Loucy (cell line): ENCODE measurements around the gene SLC15A2.

Experiments
- H2AFZ ChIP-seq: fragments of 200-600 bp; sonication (generic); 2 replicates; pipeline ENCODE4 v1.6.0; 2016; ENCODE audit warnings: antibody characterized with exemption, mild to moderate bottlenecking, low read length, moderate library complexity
- H3F3A ChIP-seq: fragments of 200-600 bp; 2 replicates; pipeline ENCODE4 v1.6.0; 2016; ENCODE audit warnings: antibody characterized with exemption, low read depth, mild to moderate bottlenecking
- H3K27me3 ChIP-seq: fragments of 200-600 bp; sonication (generic); 2 replicates; pipeline ENCODE4 v1.6.1; 2014; ENCODE audit warnings: low read length, mild to moderate bottlenecking; ENCODE audit not compliant: insufficient read depth, poor library complexity, severe bottlenecking
- H3K36me3 ChIP-seq: fragments of 200-600 bp; sonication (generic); 2 replicates; pipeline ENCODE4 v1.6.1; 2016; ENCODE audit warnings: low read length; ENCODE audit not compliant: insufficient read depth
- H3K4me1 ChIP-seq: fragments of 200-600 bp; sonication (generic); 2 replicates; pipeline ENCODE4 v1.5.1; 2014; ENCODE audit warnings: low read length, mild to moderate bottlenecking; ENCODE audit not compliant: insufficient read depth, poor library complexity, severe bottlenecking
- H3K4me2 ChIP-seq: fragments of 200-600 bp; sonication (generic); 2 replicates; pipeline ENCODE4 v1.6.0; 2014; ENCODE audit warnings: antibody characterized with exemption, low read length, low read depth, mild to moderate bottlenecking; ENCODE audit not compliant: poor library complexity, severe bottlenecking
- H3K4me3 ChIP-seq: fragments of 200-600 bp; sonication (generic); 2 replicates; pipeline ENCODE4 v1.5.1; 2014; ENCODE audit warnings: low read length, mild to moderate bottlenecking, mixed read lengths; ENCODE audit not compliant: poor library complexity, severe bottlenecking
- H3K79me2 ChIP-seq: fragments of 200-600 bp; sonication (generic); 2 replicates; pipeline ENCODE4 v1.6.1; 2014; ENCODE audit warnings: low read length; ENCODE audit not compliant: insufficient read depth
- H3K9ac ChIP-seq: fragments of 200-600 bp; sonication (generic); 2 replicates; pipeline ENCODE4 v1.6.0; 2014; ENCODE audit warnings: mild to moderate bottlenecking, low read depth, low read length, moderate library complexity; ENCODE audit not compliant: poor library complexity, severe bottlenecking
- H3K9me2 ChIP-seq: fragments of 200-600 bp; sonication (generic); replicated peaks from 2 replicates; pipeline ENCODE4 v1.6.1; 2016; ENCODE audit warnings: low read depth, low read length, mixed read lengths
- H3K9me3 ChIP-seq: fragments of 200-600 bp; sonication (generic); 2 replicates; pipeline ENCODE4 v1.6.1; 2014; ENCODE audit warnings: mild to moderate bottlenecking, antibody characterized with exemption, low read length, low read depth; ENCODE audit not compliant: insufficient read depth
- H4K20me1 ChIP-seq: fragments of 200-600 bp; sonication (generic); 2 replicates; pipeline ENCODE4 v1.6.0; 2014; ENCODE audit warnings: antibody characterized with exemption, low read length, mild to moderate bottlenecking; ENCODE audit not compliant: insufficient read depth, poor library complexity, severe bottlenecking
- EZH2phosphoT487 ChIP-seq: fragments of 200-600 bp; IDR thresholded peaks from 2 replicates; pipeline ENCODE4 v1.6.1; 2018; ENCODE audit warnings: antibody characterized with exemption, mild to moderate bottlenecking, moderate library complexity, borderline replicate concordance
- TF ChIP-seq, protein P1 (sequence below): fragments of 200-600 bp; sonication (generic); conservative IDR thresholded peaks from 2 replicates; pipeline ENCODE4 v1.5.1; 2014; ENCODE audit warnings: mild to moderate bottlenecking, antibody characterized with exemption, low read length

Gene SLC15A2

DNA sequence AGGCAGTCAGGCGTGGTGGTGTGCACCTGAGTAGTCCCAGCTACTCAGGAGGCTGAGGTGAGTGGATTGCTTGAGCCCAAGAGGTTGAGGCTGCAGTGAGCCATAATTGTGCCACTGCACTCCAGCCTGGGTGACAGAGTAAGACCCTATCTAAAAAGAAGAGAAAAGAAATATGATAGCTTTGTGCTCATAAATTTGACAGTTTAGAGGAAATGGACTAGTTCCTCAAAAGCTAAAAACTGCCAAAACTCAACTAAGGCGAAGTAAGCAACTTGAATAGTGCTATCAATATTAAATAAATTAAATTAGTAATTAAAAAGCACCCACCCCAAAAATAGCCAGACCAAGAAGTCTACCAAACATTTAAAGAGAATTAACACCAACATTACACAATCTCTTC lies 24.5 kb upstream of the SLC15A2 start:
- no peak overlapping the region for H3K9ac ChIP-seq

DNA sequence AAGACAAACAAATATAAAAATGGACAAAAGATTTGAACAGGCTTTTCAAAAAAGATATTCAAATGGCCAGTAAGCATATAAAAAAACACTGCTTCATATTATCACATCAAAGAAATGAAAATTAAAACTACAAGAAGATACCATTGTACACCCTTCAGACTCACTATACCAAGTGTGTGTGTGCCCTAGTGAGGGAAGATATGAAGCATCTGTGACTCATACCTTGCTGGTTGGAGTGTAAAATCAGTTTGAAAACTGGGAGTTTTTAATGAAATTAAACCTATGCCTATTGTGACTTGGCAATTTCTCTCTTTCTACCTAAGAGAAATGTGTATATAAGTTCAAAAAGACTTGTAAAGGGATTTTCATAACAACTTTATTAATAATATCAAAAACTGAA lies 23.5 kb upstream of the SLC15A2 start:
- Histone ChIP-seq H3K4me2 (no peak overlapping the region), H3K27me3 (no peaks in the 10 kb centered on the region), H3F3A (no peaks in the 10 kb centered on the region), H3K36me3 (peaks cover 29% of the 10 kb centered on the region), H2AFZ (no peak overlapping the region), H3K9me3 (no peaks in the 10 kb centered on the region), H3K9me2 (no peaks in the 10 kb centered on the region), H3K79me2 (no peaks in the 10 kb centered on the region), H3K4me3 (no peak overlapping the region), H3K4me1 (peaks cover 27% of the 10 kb centered on the region), H4K20me1 (no peaks in the 10 kb centered on the region), H3K9ac (no peak overlapping the region)
- no peak for TF ChIP-seq EZH2phosphoT487
- TF ChIP-seq, protein P1, sequence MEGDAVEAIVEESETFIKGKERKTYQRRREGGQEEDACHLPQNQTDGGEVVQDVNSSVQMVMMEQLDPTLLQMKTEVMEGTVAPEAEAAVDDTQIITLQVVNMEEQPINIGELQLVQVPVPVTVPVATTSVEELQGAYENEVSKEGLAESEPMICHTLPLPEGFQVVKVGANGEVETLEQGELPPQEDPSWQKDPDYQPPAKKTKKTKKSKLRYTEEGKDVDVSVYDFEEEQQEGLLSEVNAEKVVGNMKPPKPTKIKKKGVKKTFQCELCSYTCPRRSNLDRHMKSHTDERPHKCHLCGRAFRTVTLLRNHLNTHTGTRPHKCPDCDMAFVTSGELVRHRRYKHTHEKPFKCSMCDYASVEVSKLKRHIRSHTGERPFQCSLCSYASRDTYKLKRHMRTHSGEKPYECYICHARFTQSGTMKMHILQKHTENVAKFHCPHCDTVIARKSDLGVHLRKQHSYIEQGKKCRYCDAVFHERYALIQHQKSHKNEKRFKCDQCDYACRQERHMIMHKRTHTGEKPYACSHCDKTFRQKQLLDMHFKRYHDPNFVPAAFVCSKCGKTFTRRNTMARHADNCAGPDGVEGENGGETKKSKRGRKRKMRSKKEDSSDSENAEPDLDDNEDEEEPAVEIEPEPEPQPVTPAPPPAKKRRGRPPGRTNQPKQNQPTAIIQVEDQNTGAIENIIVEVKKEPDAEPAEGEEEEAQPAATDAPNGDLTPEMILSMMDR = no peak

More for the DNA sequence above, 24.5 kb upstream of the SLC15A2 start:
- H3K4me1 ChIP-seq = peaks cover 27% of the 10 kb centered on the region
- no peaks in the 10 kb centered on the region for H4K20me1 ChIP-seq
- H3K4me3 ChIP-seq = no peak overlapping the region
- H3K27me3 ChIP-seq = no peaks in the 10 kb centered on the region
- H3F3A ChIP-seq = no peaks in the 10 kb centered on the region
- no peak overlapping the region for H2AFZ ChIP-seq
- TF ChIP-seq EZH2phosphoT487 = no peak
- TF ChIP-seq, protein P1 = no peak
- H3K36me3 ChIP-seq = peaks cover 32% of the 10 kb centered on the region
- no peaks in the 10 kb centered on the region for H3K9me3 ChIP-seq
- H3K4me2 ChIP-seq = peak overlapping the region; percentile 34
- H3K79me2 ChIP-seq = no peaks in the 10 kb centered on the region
- H3K9me2 ChIP-seq = no peaks in the 10 kb centered on the region

DNA sequence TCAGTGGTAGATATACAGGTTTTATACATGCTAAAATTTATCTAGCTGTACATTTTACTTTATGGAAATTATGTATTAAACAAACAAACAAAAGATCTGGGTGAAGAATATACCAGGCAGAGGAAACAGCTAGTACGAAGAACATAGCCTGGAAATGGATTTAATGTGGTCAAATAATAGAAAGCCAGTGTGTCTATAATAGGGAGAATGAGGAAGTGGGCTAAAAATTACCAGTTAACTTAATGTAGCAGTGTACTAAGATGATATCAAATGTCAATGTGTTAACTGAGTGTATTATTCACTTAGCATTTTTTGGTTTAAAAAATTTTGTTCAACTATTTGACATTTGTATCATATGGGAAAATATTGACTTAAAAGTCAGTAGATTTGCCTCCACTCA lies 22.8 kb upstream of the SLC15A2 start:
- Histone ChIP-seq H2AFZ (no peak overlapping the region), H3K36me3 (peaks cover 24% of the 10 kb centered on the region), H3K27me3 (no peaks in the 10 kb centered on the region), H3K4me1 (peaks cover 27% of the 10 kb centered on the region), H3K9me2 (no peaks in the 10 kb centered on the region), H3K9ac (no peak overlapping the region), H3K4me3 (no peak overlapping the region), H4K20me1 (no peaks in the 10 kb centered on the region), H3K9me3 (no peaks in the 10 kb centered on the region), H3F3A (no peaks in the 10 kb centered on the region), H3K79me2 (no peaks in the 10 kb centered on the region), H3K4me2 (peak overlapping the region; percentile 35)
- TF ChIP-seq, protein P1 = no peak
- no peak for TF ChIP-seq EZH2phosphoT487
